IMR-90 (cell line): ENCODE measurements around the gene NUDT1. TPM values are rescaled to one million over a fixed set of nuclear protein-coding genes. Genes with fewer than 3 reads are reported as not detected.

Experiments
- ATAC-seq: fragments of 200-7000 bp; cut with Tn5 transposase; 2 replicates; pipeline ENCODE4 v1.9.1; 2020; ENCODE audit warnings: low read depth, mild to moderate bottlenecking, moderate library complexity
- BruUV-seq: library from RNA; stranded (reverse); fragments of 400-500 nt; replicated peaks from 2 replicates; lab custom pipeline; 2021; lab: Mats Ljungman, UMichigan
- CTCF ChIA-PET: fragments of 300-600 bp; formaldehyde crosslinking; extraction: SDS; loops from one replicate; lab custom pipeline; 2021; ENCODE audit warnings: antibody characterized with exemption; lab: Yijun Ruan, JAX
- POLR2A ChIA-PET: fragments of 300-600 bp; sonication (Branson Sonifier 250); formaldehyde crosslinking; loops from one replicate; lab custom pipeline; 2022; ENCODE audit warnings: antibody characterized with exemption; ENCODE audit not compliant: unreplicated experiment; lab: Charles Lee
- DNase-seq: peaks from one replicate; pipeline ENCODE4 v3.0.0; 2013
- H2AFZ ChIP-seq: replicated peaks from 2 replicates; pipeline ENCODE3; 2013; ENCODE audit warnings: low read length, mild to moderate bottlenecking; ENCODE audit not compliant: poor library complexity
- H2AK5ac ChIP-seq: 2 replicates; pipeline ENCODE4 v1.6.1; 2013; ENCODE audit warnings: low read depth, low read length, inconsistent platforms
- H2AK9ac ChIP-seq: replicated peaks from 2 replicates; pipeline ENCODE3; 2013; ENCODE audit warnings: mild to moderate bottlenecking, low read depth, low read length, moderate library complexity; ENCODE audit not compliant: poor library complexity
- H2BK120ac ChIP-seq: 2 replicates; pipeline ENCODE4 v1.6.1; 2013; ENCODE audit warnings: low read depth, low read length, inconsistent platforms
- H2BK15ac ChIP-seq: 3 replicates; pipeline ENCODE4 v1.6.1; 2013; ENCODE audit warnings: low read depth, low read length, inconsistent platforms
- H2BK20ac ChIP-seq: 2 replicates; pipeline ENCODE4 v1.6.1; 2013; ENCODE audit warnings: low read depth, mild to moderate bottlenecking, inconsistent platforms, low read length, moderate library complexity
- H2BK5ac ChIP-seq: 2 replicates; pipeline ENCODE4 v1.6.1; 2013; ENCODE audit warnings: mild to moderate bottlenecking, low read depth, low read length, inconsistent platforms; ENCODE audit not compliant: poor library complexity, severe bottlenecking
- H3K14ac ChIP-seq: replicated peaks from 2 replicates; pipeline ENCODE4 v1.6.1; 2013; ENCODE audit warnings: low read depth, low read length, inconsistent platforms
- H3K18ac ChIP-seq: 2 replicates; pipeline ENCODE4 v1.6.1; 2013; ENCODE audit warnings: low read depth, low read length, control low read depth
- H3K23ac ChIP-seq: 2 replicates; pipeline ENCODE4 v1.6.1; 2013; ENCODE audit warnings: low read depth, low read length, inconsistent platforms
- H3K27ac ChIP-seq: 2 replicates; pipeline ENCODE4 v1.5.1; 2013; ENCODE audit warnings: mild to moderate bottlenecking, control low read depth, low read length; ENCODE audit not compliant: insufficient read depth
- H3K27me3 ChIP-seq: 2 replicates; pipeline ENCODE4 v1.6.1; 2013; ENCODE audit warnings: low read length; ENCODE audit not compliant: control insufficient read depth, insufficient read depth
- H3K36me3 ChIP-seq: 2 replicates; pipeline ENCODE4 v1.6.1; 2013; ENCODE audit warnings: low read length, mixed read lengths; ENCODE audit not compliant: control insufficient read depth, insufficient read depth
- H3K4ac ChIP-seq: 2 replicates; pipeline ENCODE4 v1.6.1; 2013; ENCODE audit warnings: low read depth, low read length, inconsistent platforms
- H3K4me1 ChIP-seq: 2 replicates; pipeline ENCODE4 v1.6.1; 2013; ENCODE audit warnings: low read length, mixed read lengths; ENCODE audit not compliant: control insufficient read depth, insufficient read depth
- H3K4me2 ChIP-seq: 2 replicates; pipeline ENCODE4 v1.6.1; 2013; ENCODE audit warnings: low read depth, mild to moderate bottlenecking, control low read depth, low read length, moderate library complexity
- H3K4me3 ChIP-seq: 2 replicates; pipeline ENCODE4 v1.5.1; 2013; ENCODE audit warnings: low read depth, mild to moderate bottlenecking, control low read depth, low read length, moderate library complexity; ENCODE audit not compliant: insufficient read depth
- H3K56ac ChIP-seq: 2 replicates; pipeline ENCODE4 v1.6.1; 2013; ENCODE audit warnings: low read length, inconsistent platforms; ENCODE audit not compliant: insufficient read depth; ENCODE audit errors: extremely low read depth
- H3K79me1 ChIP-seq, 2 experiments: 2 replicates each; pipeline ENCODE4 v1.6.1; 2013; ENCODE audit warnings: low read length in 2 of 2, inconsistent platforms in 1 of 2, low read depth in 1 of 2
- H3K9ac ChIP-seq: 2 replicates; pipeline ENCODE4 v1.6.1; 2013; ENCODE audit warnings: low read depth, low read length, control low read depth
- H3K9me1 ChIP-seq: 2 replicates; pipeline ENCODE4 v1.6.1; 2013; ENCODE audit warnings: low read length, inconsistent platforms; ENCODE audit not compliant: insufficient read depth
- H3K9me3 ChIP-seq: 2 replicates; pipeline ENCODE4 v1.6.1; 2013; ENCODE audit warnings: low read length; ENCODE audit not compliant: control insufficient read depth, insufficient read depth
- H4K20me1 ChIP-seq: 2 replicates; pipeline ENCODE4 v1.6.1; 2013; ENCODE audit warnings: low read length, inconsistent platforms; ENCODE audit not compliant: insufficient read depth
- H4K5ac ChIP-seq: 2 replicates; pipeline ENCODE4 v1.6.1; 2013; ENCODE audit warnings: mild to moderate bottlenecking, low read depth, low read length, control low read depth
- H4K8ac ChIP-seq, 2 experiments: 2 replicates each; pipeline ENCODE4 v1.6.1; 2013; ENCODE audit warnings: low read depth in 2 of 2, low read length in 2 of 2, control low read depth in 1 of 2, inconsistent platforms in 1 of 2
- H4K91ac ChIP-seq: 2 replicates; pipeline ENCODE4 v1.6.1; 2013; ENCODE audit warnings: low read depth, low read length, inconsistent platforms; ENCODE audit not compliant: insufficient read depth
- BHLHE40 ChIP-seq: fragments of 150-350 bp; IDR thresholded peaks from 2 replicates; pipeline ENCODE4 v1.6.1; 2016; ENCODE audit warnings: mild to moderate bottlenecking, low read depth, low read length
- CEBPB ChIP-seq: IDR thresholded peaks from 2 replicates; pipeline ENCODE4 v1.6.1; 2012; ENCODE audit warnings: low read depth, low read length, improper control_type of control experiment
- CHD1 ChIP-seq: IDR thresholded peaks from 2 replicates; pipeline ENCODE4 v1.6.1; 2012; ENCODE audit warnings: low read depth, low read length, improper control_type of control experiment
- FOS ChIP-seq: fragments of 150-350 bp; IDR thresholded peaks from 2 replicates; pipeline ENCODE4 v1.6.1; 2016; ENCODE audit warnings: low read depth, low read length
- MAFK ChIP-seq: IDR thresholded peaks from 2 replicates; pipeline ENCODE4 v1.6.1; 2012; ENCODE audit warnings: low read depth, low read length, improper control_type of control experiment
- MAZ ChIP-seq: IDR thresholded peaks from 2 replicates; pipeline ENCODE4 v1.6.1; 2012; ENCODE audit warnings: low read depth, mild to moderate bottlenecking, low read length, improper control_type of control experiment, moderate library complexity, borderline replicate concordance
- MXI1 ChIP-seq: IDR thresholded peaks from 2 replicates; pipeline ENCODE4 v1.6.1; 2012; ENCODE audit warnings: low read depth, mild to moderate bottlenecking, low read length, moderate library complexity, borderline replicate concordance
- NFE2L2 ChIP-seq: fragments of 150-350 bp; IDR thresholded peaks from 2 replicates; pipeline ENCODE4 v1.6.1; 2016; ENCODE audit warnings: low read depth, mild to moderate bottlenecking, low read length
- POLR2A ChIP-seq: IDR thresholded peaks from 2 replicates; pipeline ENCODE4 v1.6.1; 2012; ENCODE audit warnings: mild to moderate bottlenecking, low read depth, low read length
- RAD21 ChIP-seq: IDR thresholded peaks from 2 replicates; pipeline ENCODE4 v1.6.1; 2012; ENCODE audit warnings: low read length, improper control_type of control experiment
- RCOR1 ChIP-seq: IDR thresholded peaks from 2 replicates; pipeline ENCODE4 v1.6.1; 2012; ENCODE audit warnings: mild to moderate bottlenecking, low read length, improper control_type of control experiment; ENCODE audit not compliant: insufficient replicate concordance
- RFX5 ChIP-seq: IDR thresholded peaks from 2 replicates; pipeline ENCODE4 v1.8.0; 2012; ENCODE audit warnings: low read depth, mild to moderate bottlenecking, low read length, moderate library complexity
- SMC3 ChIP-seq: fragments of 150-350 bp; IDR thresholded peaks from 2 replicates; pipeline ENCODE4 v1.6.1; 2016; ENCODE audit warnings: low read depth, mild to moderate bottlenecking, antibody characterized with exemption, low read length, moderate library complexity
- WGBS, 2 experiments: methylation state at CpG; one replicate each; pipeline versions ENCODE4 v1.1.5 to v1.1.7; 2013; ENCODE audit warnings: missing lambda C conversion rate in 2 of 2; ENCODE audit not compliant: insufficient read length in 1 of 2; ENCODE audit errors: extremely low coverage in 2 of 2; 5-methylcytosine and 5-hydroxymethylcytosine counted together
- dilution Hi-C: fragments of 300-500 bp; cut with HindIII; formaldehyde crosslinking; loops from one replicate; pipeline ENCODE4 v1.14.3; 2018; ENCODE audit warnings: low sequenced_read_pairs; ENCODE audit not compliant: unreplicated experiment
- in situ Hi-C: fragments of 300-500 bp; cut with MboI; formaldehyde crosslinking; loops from 3 replicates; pipeline ENCODE4 v1.14.3; 2019; ENCODE audit warnings: low sequenced_read_pairs, inconsistent platforms, mixed read lengths
- intact Hi-C: fragments of 100-400 bp; cut with micrococcal nuclease; formaldehyde crosslinking; loops from 2 replicates; pipeline ENCODE4 v1.10.0; 2022
- polyA plus RNA-seq, 3 experiments: library from polyadenylated mRNA; depleted of rRNA; stranded (reverse); fragments of >200 nt; gene quantifications; 2 replicates each; pipeline ENCODE4 v1.2.3, GENCODE V29; 2012; ENCODE audit warnings: low replicate concordance in 1 of 3
- total RNA-seq: library from RNA; depleted of rRNA; stranded (reverse); fragments of >200 nt; gene quantifications from 2 replicates; pipeline ENCODE4 v1.2.3, GENCODE V29; 2012
- TF ChIP-seq, protein P1 (sequence below): fragments of 150-350 bp; IDR thresholded peaks from 2 replicates; pipeline ENCODE4 v1.6.1; 2017; ENCODE audit warnings: mild to moderate bottlenecking, antibody characterized with exemption, low read length, low read depth
- TF ChIP-seq, protein P2 (sequence below): conservative IDR thresholded peaks from 2 replicates; pipeline ENCODE4 v1.5.1; 2012; ENCODE audit warnings: mild to moderate bottlenecking, low read depth, low read length, improper control_type of control experiment
- TF ChIP-seq, protein P3 (sequence below): fragments of 150-350 bp; IDR thresholded peaks from 2 replicates; pipeline ENCODE4 v1.6.1; 2016; ENCODE audit warnings: low read depth, mild to moderate bottlenecking, low read length, moderate library complexity, borderline replicate concordance

NUDT1 gene
- total and polyA plus RNA-seq, 2 of the 4 experiments (the other 2 are of a cell fraction) = 33.4 to 49.1 TPM

DNA sequence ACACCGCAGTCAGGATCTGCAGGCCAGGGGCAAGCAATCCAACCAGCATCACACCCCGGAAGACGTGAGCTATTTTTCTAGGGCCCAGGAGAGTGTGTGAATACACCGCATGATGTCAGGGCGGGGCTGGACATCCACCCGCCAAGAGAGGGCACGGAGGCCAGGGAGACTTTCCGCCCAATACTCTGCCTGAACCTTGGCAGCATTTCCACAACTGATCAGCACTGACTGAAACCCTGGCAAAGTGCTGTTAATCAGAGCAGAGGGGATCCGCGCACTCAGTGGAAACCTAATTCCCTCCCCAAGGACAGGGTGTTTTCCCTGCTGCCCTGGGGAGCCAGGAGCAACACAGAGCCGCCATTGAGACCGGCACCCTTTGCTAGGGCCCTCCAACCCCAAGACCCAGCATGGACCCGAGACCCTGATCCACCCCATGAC lies 17.5 kb upstream of the NUDT1 start:
- Histone ChIP-seq H3K18ac (no peak overlapping the region), H2AK9ac (no peak overlapping the region), H3K9ac (no peak overlapping the region), H4K91ac (no peak overlapping the region), H3K79me1 (peaks cover 8 to 35% of the 10 kb centered on the region in 2 experiments; a peak in 3 of 4 replicates), H3K9me1 (no peaks in the 10 kb centered on the region), H2BK5ac (no peak overlapping the region), H3K56ac (no peak overlapping the region), H3K27ac (no peak overlapping the region), H2BK20ac (no peak overlapping the region), H3K4ac (no peak overlapping the region), H3K4me2 (no peak overlapping the region), H2AFZ (no peak overlapping the region), H2BK15ac (no peak overlapping the region), H3K36me3 (peaks cover 53% of the 10 kb centered on the region), H3K23ac (no peak overlapping the region), H4K8ac (no peak overlapping the region), H2AK5ac (no peak overlapping the region), H3K14ac (no peak overlapping the region), H4K20me1 (peaks cover 3% of the 10 kb centered on the region), H3K4me1 (no peaks in the 10 kb centered on the region), H2BK120ac (no peak overlapping the region), H3K27me3 (no peaks in the 10 kb centered on the region), H4K5ac (no peak overlapping the region), H3K9me3 (no peaks in the 10 kb centered on the region), H3K4me3 (no peak overlapping the region)
- in situ Hi-C loops (no loop called here), intact Hi-C loops (no loop called here), dilution Hi-C loops (no loop called here)
- TF ChIP-seq MXI1 (no peak), MAZ (no peak), RFX5 (no peak), MAFK (no peak), RCOR1 (no peak), CEBPB (no peak), CHD1 (no peak), SMC3 (no peak), RAD21 (no peak), BHLHE40 (no peak), POLR2A (no peak), NFE2L2 (no peak), FOS (no peak)
- TF ChIP-seq, protein P1, sequence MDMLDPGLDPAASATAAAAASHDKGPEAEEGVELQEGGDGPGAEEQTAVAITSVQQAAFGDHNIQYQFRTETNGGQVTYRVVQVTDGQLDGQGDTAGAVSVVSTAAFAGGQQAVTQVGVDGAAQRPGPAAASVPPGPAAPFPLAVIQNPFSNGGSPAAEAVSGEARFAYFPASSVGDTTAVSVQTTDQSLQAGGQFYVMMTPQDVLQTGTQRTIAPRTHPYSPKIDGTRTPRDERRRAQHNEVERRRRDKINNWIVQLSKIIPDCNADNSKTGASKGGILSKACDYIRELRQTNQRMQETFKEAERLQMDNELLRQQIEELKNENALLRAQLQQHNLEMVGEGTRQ = no peak
- TF ChIP-seq, protein P2, sequence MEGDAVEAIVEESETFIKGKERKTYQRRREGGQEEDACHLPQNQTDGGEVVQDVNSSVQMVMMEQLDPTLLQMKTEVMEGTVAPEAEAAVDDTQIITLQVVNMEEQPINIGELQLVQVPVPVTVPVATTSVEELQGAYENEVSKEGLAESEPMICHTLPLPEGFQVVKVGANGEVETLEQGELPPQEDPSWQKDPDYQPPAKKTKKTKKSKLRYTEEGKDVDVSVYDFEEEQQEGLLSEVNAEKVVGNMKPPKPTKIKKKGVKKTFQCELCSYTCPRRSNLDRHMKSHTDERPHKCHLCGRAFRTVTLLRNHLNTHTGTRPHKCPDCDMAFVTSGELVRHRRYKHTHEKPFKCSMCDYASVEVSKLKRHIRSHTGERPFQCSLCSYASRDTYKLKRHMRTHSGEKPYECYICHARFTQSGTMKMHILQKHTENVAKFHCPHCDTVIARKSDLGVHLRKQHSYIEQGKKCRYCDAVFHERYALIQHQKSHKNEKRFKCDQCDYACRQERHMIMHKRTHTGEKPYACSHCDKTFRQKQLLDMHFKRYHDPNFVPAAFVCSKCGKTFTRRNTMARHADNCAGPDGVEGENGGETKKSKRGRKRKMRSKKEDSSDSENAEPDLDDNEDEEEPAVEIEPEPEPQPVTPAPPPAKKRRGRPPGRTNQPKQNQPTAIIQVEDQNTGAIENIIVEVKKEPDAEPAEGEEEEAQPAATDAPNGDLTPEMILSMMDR = no peak
- TF ChIP-seq, protein P3, sequence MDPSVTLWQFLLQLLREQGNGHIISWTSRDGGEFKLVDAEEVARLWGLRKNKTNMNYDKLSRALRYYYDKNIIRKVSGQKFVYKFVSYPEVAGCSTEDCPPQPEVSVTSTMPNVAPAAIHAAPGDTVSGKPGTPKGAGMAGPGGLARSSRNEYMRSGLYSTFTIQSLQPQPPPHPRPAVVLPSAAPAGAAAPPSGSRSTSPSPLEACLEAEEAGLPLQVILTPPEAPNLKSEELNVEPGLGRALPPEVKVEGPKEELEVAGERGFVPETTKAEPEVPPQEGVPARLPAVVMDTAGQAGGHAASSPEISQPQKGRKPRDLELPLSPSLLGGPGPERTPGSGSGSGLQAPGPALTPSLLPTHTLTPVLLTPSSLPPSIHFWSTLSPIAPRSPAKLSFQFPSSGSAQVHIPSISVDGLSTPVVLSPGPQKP = no peak
- POLR2A ChIA-PET = no interaction called here
- CTCF ChIA-PET = no interaction called here
- 100% methylated on average over 1 of the region's 13 CpGs; no CpG with 5 or more reads in 1 of the 2 experiments for WGBS, 2 experiments
- no TSS peak for BruUV-seq
- DNase-seq (no peak), ATAC-seq (no peak)
